HG03521 (cell line): ENCODE data around the gene SIAH1.
"Not testable (repeated sequence)": the region's sequence is repeated elsewhere in the genome, so short reads cannot be mapped to it uniquely, and the experiment has no call there.

Experiments
- ATAC-seq: cut with Tn5 transposase; IDR thresholded peaks from one replicate; pipeline ENCODE4 v1.9.1; 2021; ENCODE audit warnings: mild to moderate bottlenecking, moderate library complexity; ENCODE audit not compliant: unreplicated experiment

Gene SIAH1

GRCh38 chr16:48335961-48336360 is 49.3 kb downstream of the SIAH1 start:
- no peak for ATAC-seq

- ATAC-seq = no peak
These were observed 50.9 kb downstream of the SIAH1 start for GRCh38 chr16:48334325-48334724.

- no peak for ATAC-seq
These were observed 52.2 kb downstream of the SIAH1 start for GRCh38 chr16:48332978-48333377.

GRCh38 chr16:48330841-48331192 is 54.4 kb downstream of the SIAH1 start:
- ATAC-seq = no peak

DNA sequence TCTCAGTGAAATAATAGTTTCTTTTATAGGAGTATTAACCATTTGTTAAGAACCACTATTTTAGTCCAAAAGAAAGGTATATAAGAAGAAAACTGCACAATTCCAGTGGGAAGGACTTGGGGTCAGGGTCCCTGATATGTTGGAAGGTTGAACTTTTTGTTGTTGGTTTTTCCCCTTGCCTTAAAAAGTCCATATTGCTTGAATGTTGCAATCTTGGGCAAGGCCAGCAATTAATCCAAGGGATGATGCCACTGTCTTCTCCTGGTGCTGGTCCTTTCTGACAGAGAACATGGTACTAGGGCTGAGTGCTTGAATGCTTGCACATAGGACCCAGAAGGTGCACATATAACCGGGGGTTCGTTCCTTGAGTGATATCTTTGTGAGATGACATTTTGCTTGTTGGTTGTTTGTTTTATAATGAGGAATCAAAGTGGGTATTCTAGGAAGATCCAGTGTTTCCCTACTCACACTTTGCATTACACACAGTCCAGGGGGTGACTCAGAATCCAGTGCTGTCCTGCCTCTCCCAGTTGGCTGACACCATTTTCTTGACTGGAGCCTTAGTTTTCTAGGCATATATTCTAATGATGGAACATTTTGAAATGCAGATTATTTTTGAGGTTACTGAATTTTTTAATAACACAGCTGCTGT is 54.9 kb downstream of the SIAH1 start:
- no peak for ATAC-seq

GRCh38 chr16:48329138-48329537 is 56.1 kb downstream of the SIAH1 start:
- no peak for ATAC-seq

DNA sequence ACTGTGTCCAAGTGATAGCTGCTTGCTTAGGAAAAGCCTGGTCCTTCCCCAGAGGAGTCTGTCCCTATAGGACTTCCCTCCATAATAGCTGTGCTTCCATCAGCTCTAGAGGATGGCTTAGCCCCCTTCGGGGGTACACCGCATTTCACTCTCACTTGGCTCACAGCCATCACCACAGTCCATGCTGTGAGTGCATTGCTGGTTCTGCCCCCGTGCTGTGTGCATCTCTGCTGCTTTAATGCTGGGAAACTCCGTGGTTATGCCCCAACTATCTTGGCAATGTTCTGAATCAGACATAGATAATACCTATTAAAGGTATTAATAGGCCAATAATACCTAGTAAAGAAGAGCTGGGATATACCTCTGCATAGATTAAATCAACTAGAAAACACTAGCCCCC is 58.3 kb downstream of the SIAH1 start:
- ATAC-seq = no peak

GRCh38 chr16:48323783-48324775 is 61.1 kb downstream of the SIAH1 start:
- ATAC-seq = no peak

- no peak for ATAC-seq
These were observed 63.7 kb downstream of the SIAH1 start for GRCh38 chr16:48321317-48322036.

DNA sequence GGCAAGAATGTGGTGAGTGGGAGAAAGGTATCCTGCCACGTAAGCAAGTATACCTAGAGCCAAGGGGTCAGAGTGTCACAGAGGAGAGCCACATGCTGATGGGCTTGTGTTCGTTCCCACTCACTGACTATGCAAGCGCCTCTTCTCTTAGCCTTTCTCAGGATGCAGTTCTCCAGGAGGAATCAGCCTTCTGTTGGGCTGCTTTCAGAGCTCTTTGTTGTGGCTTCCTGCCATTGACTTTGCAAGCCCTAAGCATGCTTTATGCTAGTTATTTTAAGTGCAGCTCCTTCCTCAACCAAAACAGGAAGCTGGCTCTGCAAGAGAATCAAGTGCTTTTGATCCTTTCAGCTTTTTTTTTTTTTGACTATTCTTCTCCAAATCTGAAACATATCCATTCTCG is 66.6 kb downstream of the SIAH1 start:
- no peak for ATAC-seq

- ATAC-seq = no peak
These were observed 67.4 kb downstream of the SIAH1 start for GRCh38 chr16:48317614-48318315.

GRCh38 chr16:48317026-48317425 is 68.2 kb downstream of the SIAH1 start:
- ATAC-seq = no peak

DNA sequence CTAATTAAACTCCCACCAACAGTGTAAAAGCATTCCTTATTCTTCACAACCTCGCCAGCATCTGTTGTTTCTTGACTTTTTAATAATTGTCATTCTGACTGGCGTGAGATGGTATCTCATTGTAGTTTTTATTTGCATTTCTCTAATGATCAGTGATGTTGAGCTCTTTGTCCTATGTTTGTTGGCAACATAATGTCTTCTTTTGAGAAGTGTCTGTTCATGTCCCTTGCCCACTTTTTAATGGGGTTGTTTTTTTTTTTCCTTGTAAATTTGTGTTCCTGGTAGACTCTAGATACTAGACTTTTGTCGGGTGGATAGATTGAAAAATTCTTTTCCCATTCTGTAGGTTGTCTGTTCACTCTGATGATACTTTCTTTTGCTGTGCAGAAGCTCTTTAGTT is 71.3 kb downstream of the SIAH1 start:
- not testable (repeated sequence) for ATAC-seq

DNA sequence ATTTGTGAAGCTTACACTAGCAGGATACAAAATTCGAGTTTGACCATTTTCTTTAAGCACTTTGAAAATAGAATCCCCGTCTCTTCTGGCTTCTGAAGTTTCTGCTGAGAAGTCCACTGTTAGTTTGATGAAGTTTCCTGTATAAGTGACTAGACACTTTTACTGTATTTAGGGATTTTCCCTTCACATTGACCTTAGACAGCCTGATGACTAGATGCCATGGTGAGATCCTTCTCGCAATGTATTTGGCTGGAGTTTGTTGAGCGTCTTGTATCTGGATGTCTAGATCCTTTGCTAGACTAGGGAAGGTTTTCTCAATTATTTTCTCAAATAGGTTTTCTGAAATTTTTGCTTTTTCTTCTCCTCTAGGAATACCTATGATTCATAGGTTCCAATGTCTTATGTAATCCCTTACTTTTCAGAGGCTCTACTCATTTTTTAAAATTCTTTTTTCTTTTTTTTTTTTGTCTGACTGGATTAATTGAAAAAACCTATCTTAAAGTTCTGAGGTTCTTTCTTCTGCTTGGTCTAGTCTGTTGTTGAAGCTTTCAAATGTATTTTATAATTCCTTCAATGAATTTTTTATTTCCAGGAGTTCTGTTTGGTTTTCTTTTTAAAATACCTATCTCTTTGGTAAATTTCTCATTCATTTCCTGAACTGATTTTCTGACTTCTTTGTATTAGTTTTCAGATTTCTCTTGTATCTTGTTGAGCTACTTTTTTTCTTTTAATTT is 74.1 kb downstream of the SIAH1 start:
- ATAC-seq = no peak
